Endothelial cell of umbilical vein (primary cell): ENCODE results near the gene DNAI2.

Source experiments
- POLR2AphosphoS5 ChIP-seq: IDR thresholded peaks from 2 replicates; pipeline ENCODE4 v1.6.1; 2012; ENCODE audit warnings: low read depth, mild to moderate bottlenecking, control low read depth, low read length, moderate library complexity; ENCODE audit not compliant: insufficient read depth
- TF ChIP-seq, protein P1 (sequence below): IDR thresholded peaks from 2 replicates; pipeline ENCODE4 v1.6.1; 2011; ENCODE audit not compliant: insufficient read depth, insufficient read length
- TF ChIP-seq, protein P2 (sequence below), 2 donors: IDR thresholded peaks; 1 replicate in 1 of 2; 2 replicates in 1 of 2; pipeline ENCODE4 v1.5.1; 2011; ENCODE audit warnings: low read length in 2 of 2, mild to moderate bottlenecking in 2 of 2, moderate library complexity in 2 of 2, control low read depth in 1 of 2, inconsistent platforms in 1 of 2, low read depth in 1 of 2; ENCODE audit not compliant: insufficient read depth in 1 of 2; ENCODE audit errors: extremely low read depth in 1 of 2

DNA sequence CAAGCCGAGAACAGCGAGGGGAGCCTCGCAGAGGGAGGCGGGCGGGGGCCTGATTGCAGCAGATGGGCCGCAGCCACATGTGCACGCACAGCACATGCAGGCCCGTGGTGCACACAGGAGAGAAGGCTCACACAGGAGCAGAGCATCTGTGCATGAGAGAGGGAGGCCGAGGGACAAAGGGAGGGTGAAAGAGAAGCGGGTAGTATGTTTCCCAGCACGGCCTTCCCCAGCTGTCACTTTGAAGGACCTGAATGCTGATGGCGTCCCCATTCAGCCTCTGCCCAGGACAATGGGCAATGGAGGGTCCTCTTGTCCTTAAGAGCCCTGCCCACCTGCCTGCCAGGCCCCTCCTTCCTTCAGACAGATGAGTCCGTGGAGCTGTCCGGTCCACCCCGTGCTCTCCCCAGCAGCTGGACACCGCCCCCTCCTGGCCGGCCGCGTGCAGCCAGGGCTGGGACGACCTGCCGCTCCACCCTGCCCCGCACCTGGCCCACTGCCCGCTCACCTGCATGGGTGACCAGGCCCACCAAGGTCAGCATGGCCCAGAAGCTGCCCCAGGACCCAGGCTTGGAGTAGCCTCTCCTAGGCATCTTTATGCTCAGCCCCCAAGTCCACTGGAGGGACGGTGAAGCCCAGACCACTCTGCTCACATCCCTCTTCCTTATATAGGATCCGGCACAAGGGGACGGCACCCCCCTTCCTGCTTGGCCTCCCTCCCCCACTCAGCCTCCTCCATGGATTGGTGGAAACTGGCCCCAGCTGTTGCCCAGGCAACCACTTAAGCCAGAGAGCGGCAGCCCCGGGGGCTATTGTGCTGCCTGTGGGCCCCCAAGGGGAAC lies 87.4 kb downstream of the DNAI2 start, which contains the start of gene BTBD17:
- TF ChIP-seq, protein P1, sequence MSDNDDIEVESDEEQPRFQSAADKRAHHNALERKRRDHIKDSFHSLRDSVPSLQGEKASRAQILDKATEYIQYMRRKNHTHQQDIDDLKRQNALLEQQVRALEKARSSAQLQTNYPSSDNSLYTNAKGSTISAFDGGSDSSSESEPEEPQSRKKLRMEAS, result no peak
- TF ChIP-seq, protein P2, sequence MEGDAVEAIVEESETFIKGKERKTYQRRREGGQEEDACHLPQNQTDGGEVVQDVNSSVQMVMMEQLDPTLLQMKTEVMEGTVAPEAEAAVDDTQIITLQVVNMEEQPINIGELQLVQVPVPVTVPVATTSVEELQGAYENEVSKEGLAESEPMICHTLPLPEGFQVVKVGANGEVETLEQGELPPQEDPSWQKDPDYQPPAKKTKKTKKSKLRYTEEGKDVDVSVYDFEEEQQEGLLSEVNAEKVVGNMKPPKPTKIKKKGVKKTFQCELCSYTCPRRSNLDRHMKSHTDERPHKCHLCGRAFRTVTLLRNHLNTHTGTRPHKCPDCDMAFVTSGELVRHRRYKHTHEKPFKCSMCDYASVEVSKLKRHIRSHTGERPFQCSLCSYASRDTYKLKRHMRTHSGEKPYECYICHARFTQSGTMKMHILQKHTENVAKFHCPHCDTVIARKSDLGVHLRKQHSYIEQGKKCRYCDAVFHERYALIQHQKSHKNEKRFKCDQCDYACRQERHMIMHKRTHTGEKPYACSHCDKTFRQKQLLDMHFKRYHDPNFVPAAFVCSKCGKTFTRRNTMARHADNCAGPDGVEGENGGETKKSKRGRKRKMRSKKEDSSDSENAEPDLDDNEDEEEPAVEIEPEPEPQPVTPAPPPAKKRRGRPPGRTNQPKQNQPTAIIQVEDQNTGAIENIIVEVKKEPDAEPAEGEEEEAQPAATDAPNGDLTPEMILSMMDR (IDR thresholded peaks at IDR 0.05; ENCODE audit: extremely low read depth in 1 of 2, insufficient read depth in 1 of 2, low read depth in 1 of 2, low read length in 2 of 2), result peak; percentile 67 to 76
- no peak for TF ChIP-seq POLR2AphosphoS5
